GM19468 (cell line): ENCODE results near the gene THAP10.
"Not testable (repeated sequence)": the region's sequence is repeated elsewhere in the genome, so short reads cannot be mapped to it uniquely, and the experiment has no call there.

Experiments used
- ATAC-seq: cut with Tn5 transposase; IDR thresholded peaks from one replicate; pipeline ENCODE4 v1.9.1; 2021; ENCODE audit warnings: mild to moderate bottlenecking, moderate library complexity, moderate number of reproducible peaks; ENCODE audit not compliant: unreplicated experiment; ENCODE audit errors: extremely low read depth

THAP10 gene

DNA sequence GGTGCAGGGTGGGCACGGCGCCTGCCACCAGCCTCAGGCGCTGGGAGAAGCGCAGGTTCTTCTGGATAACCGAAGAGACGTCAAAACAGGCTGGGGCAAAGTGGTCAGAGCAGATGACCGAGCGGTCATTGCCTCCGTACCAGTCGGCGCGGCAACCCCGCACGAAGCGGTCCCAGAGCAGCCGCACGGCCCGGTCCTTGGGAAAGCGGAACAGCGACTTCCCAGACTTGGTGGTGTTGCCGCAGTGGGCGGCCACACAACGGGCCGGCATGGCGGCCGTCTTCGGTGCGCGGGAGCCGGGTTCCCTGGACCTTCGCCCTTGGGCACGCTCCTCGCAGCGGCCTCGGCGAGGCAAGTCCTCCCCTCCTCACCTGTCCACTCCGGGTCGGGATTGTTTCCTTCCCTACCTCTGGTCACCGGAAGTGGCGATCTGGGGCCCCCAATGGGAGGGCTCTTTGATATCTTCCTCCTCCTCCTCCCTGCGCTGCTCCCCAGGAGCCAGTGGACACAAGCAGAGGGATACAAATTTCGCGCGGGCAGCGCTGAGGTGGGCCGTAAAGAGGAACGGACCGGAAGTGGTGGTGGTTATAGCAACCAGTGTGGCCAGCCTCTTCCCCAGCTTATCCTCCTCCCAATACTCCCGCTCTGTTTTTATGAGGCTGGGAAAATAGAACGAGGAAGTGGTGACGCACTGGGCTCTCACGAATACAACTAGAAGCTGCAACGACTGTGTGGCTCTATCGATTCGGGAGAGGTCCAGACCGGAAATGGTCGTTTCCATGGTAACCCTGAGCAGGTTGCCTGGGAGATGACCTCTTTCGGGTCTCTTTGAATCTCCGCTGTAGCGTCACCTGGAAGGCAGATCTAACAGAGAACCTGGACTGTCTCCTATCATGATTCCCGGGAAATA is at the start of gene THAP10, which contains the start of gene LRRC49:
Gene THAP10 (minus strand): TSS at position 432 of the 910 bp plus-strand sequence. CDS start 161 bp downstream, at position 271.
Gene LRRC49 (plus strand): TSS at position 825 of the 910 bp plus-strand sequence. CDS start 69 bp downstream, at position 894.
- ATAC-seq, result peak; percentile 74

- ATAC-seq, result no peak
Observed at GRCh38 chr15:70936326-70936725, 44.1 kb upstream of the THAP10 start.

- ATAC-seq, result no peak
Observed at GRCh38 chr15:70935631-70936030, 43.4 kb upstream of the THAP10 start.

DNA sequence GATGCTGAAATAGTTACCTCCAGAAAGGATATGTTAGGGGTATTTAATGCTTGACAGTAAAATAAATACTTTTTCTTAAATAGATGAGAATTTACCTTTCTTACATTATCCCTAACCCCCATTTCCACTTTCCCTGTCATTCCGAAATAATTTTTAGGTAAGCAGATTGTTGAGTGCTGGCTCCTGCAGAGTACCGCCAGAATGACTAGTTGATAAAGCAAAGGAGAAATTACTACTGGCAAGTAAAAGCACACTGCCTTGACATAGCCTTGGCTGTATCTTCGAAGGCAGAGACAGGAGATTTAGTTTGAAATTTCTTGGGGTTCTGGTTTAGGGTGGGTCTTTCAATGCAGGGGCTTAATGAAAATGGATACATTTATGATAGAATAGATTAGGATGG is 41.2 kb upstream of the THAP10 start:
- ATAC-seq, result no peak

- no peak for ATAC-seq
Observed at GRCh38 chr15:70932397-70932796, 40.2 kb upstream of the THAP10 start.

GRCh38 chr15:70931821-70932220 is 39.6 kb upstream of the THAP10 start:
- no peak for ATAC-seq

- not testable (repeated sequence) for ATAC-seq
Observed at GRCh38 chr15:70926914-70927313, 34.7 kb upstream of the THAP10 start.

DNA sequence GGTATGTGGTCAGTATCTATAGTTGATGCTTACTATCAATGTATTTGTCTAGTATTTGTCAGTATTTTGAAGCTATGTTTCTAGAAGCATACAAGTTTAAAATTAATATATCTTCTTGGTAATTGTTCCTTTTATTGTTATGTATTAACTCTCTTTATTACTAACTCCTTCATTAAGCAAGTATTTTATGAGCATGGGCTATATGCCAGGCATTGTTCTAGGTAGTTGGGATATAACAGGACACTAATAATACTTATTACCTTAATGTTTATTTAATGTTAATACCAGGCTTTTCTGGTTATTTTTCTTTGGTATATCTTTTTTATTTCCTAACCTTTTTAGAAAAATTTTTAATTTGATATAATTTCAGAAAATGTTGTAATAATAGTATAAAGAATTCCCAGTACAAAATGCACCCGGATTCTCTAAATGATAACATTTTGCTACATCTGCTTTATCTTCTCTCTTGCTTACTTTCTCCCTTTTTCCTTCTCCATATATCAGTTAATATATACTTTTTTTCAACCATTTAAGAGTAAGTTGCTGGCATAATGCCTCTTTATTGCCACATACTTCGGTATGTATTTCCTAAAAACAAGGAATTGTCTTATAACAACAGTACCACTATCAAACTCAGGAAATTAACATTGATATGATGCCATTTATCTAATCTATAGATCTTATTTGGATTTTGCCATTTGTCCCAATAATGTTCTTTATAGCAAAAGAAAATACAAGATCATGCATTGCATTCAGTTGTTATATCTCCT is 31.3 kb upstream of the THAP10 start:
- no peak for ATAC-seq

DNA sequence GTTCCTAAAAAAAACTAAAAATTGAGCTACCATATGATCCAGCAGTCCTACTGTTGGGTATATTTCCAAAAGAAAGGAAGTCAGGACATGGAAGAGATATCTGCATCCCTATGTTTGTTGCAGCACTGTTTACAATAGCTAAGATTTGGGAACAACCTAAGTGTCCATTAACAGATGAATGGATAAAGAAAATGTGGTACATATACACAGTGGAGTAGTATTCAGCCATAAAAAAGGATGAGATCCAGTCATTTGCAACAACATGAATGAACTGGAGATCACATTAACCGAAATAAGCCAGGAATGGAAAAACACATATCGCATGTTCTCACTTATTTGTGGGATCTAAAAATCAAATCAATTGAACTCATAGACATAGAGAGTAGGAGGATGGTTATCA is 29.9 kb upstream of the THAP10 start:
- no peak for ATAC-seq

DNA sequence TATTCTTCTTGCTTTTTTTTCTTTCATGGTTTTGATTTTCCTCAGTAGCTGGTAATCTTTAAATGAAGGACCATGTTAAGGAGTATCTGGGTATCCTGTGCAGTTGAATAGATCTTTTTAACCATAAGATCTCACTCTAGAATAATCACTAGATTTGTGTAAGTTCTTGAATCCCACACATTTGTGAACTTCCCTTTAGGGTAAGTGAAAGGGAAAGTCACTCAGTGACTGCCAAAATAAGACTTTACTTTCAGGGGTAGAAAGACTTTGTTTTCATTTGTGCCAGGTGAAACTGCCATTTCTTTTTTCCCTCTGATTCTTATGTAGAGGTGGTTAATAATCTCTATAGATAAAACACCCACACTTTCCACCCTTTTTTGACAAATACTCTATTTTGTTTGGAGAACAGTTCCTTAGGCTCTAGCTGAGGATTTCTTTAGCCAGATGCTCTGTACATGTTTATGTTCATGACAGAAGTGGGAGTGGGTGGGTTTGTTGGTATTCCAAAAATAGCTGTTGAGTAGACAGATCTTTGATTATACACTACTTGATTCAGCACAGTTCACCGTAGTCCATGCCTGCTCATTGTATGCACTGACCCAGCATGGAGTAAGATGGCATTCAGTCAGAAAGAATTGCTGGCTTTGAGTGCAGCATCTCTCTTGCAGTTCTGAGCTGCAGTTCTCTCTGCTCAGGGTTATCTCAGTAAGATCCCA is 28.9 kb upstream of the THAP10 start:
- ATAC-seq, result no peak

DNA sequence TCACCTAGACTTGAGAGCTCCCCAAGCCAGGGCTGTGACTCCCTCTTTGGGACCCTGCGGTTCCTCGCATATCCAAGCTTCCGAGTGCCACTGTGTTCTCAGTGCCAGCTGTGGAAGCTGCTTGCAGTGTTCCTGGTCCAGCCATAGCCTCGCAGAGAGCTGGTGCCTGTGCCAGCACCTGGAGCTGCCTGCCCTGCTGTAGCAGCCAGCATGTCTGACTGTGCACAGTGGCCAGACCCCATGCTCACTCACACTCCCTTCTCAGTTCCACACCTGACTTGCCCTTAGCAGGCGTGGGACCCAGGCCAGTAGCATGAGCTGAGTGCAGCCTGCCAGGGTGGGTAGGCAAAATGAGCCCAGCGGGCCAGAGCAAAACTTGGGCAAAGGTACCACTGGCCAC is 25.7 kb upstream of the THAP10 start:
- no peak for ATAC-seq

DNA sequence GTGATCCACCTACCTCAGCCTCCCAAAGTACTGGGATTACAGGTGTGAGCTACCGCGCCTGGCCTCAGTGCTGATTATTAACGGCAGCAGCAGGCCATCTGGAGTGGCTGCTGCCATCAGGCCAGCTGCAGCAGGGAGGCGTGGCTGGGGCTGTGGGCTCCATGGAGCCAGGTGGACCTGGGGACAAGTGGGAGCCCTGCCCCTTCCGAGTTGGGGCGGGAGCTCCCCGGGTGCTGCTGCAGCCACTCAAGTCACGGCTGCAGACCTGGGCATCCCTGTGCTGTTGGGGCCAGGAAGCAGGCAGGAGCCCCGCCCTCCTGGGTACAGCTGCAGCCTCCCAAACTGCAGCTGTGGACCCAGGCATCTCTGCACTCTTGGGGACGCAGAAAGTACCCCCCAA is 24.3 kb upstream of the THAP10 start:
- ATAC-seq, result no peak

- ATAC-seq, result no peak
Observed at GRCh38 chr15:70912187-70912586, 20.0 kb upstream of the THAP10 start.

- ATAC-seq, result no peak
Observed at GRCh38 chr15:70910958-70911357, 18.7 kb upstream of the THAP10 start.

GRCh38 chr15:70907784-70908471 is 15.7 kb upstream of the THAP10 start:
- ATAC-seq, result no peak

DNA sequence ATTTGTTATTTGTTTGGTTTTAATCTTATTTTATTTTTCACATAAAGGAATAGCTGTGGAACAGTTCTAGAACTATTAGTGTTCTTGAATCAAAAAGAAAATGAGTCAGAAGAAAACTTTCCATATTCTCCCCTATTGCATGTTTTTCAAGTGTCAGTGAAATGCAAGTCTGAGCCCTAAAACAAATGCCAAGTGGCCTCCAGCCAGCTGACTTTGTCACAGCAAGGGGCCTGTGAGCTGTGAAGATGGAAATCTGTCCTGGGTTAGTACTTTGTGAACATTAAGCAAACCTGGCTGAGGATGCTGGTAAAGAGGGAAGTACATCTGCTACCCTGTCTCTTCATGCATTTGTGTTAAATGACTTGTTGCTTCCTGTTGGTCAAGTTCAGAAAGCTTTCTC is 14.6 kb upstream of the THAP10 start:
- no peak for ATAC-seq

- no peak for ATAC-seq
Observed at GRCh38 chr15:70902107-70902506, 9.9 kb upstream of the THAP10 start.

GRCh38 chr15:70892912-70893560 is 803 bp upstream of the THAP10 start:
- ATAC-seq, result no peak

DNA sequence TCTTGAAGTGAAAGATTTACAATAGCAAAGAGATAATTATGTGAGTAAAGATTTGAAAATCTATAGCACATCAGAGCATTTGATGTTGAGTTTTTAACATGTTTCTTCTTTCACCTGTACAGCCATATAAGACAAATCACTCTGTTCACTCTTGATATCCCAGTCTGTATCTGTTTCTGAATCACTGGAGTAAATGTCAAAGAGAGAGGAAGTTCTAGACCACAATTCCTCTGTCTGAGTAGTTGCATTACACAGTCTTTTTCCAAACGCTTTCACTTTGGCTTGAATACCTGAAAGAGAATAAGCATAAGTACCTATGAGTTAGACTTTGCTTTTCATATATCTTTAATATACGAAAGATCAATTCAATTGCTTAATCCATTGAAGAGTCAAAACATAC is 9.9 kb downstream of the THAP10 start:
- no peak for ATAC-seq
